Glomerular endothelial cell (primary cell): ENCODE data around the gene SYCN. TPM values are rescaled to one million over a fixed set of nuclear protein-coding genes. Genes with fewer than 3 reads are reported as not detected.
"Not testable (repeated sequence)": the region's sequence is repeated elsewhere in the genome, so short reads cannot be mapped to it uniquely, and the experiment has no call there.

Source experiments
- DNase-seq: peaks from one replicate; pipeline ENCODE4 v3.0.0-alpha.2; 2011; ENCODE audit warnings: low read depth, low spot score; ENCODE audit errors: extremely low read depth
- total RNA-seq: library from RNA; depleted of rRNA; stranded (reverse); fragments of >200 nt; gene quantifications from 2 replicates; pipeline ENCODE4 v1.2.3, GENCODE V29; 2015

SYCN gene
- total RNA-seq = not detected in 2 replicates

DNA sequence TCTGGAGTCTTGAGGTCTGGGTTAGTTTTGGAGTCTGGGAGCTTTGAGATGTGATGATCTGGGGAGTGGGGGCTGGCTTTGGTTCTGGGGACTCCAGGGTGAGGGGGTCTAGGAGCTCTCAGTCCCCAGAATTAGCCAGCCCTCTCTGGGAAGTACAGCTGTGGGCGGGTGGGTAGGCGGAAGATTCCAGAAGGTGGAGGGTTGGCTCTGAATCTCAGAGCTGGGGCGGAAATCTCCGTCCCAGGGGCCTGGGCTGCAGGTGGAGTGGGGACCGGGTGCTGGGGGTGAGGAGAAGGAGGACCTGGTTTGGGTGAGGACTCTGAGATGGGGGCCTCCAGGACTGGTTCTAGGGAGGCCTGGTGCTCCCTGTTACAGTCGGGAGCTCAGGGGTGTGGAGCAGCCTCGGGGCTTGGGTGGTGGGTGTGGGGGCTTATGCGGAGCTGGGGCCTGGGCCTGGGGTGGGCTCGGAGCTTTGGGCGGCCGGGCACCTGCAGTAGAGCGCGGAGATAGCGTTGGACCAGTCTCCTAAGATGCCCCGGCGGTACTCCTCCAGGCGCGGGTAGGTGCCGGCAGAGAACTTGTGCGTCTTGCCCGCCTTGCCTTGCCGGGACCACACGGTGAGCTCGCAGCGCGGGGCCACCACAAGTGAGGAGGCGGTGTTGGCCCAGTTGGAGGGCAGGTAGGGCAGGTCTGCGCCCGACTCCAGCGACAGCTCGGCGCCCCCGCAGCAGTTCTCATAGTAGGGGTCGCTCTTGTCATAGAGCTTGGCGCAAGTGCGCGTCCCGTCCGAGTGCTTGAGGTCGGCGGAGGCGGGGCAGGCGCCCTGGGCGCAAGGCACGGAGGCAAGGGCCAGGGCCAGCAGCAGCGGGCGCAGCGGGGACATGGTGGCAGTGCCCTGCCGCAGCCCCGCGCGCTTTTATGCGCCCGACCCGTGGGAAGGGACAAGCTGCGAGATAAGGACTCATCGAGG lies at the start of gene SYCN:
Gene SYCN, minus strand, starts transcription at position 892 of the 970 bp plus-strand sequence. Its CDS starts 9 bp downstream, at position 883.
- no peak for DNase-seq

GRCh38 chr19:39253374-39254149 lies 49.5 kb upstream of the SYCN start:
- no peak for DNase-seq

GRCh38 chr19:39252458-39252857 lies 48.4 kb upstream of the SYCN start:
- no peak for DNase-seq

GRCh38 chr19:39251846-39252245 lies 47.8 kb upstream of the SYCN start:
- DNase-seq = no peak

DNA sequence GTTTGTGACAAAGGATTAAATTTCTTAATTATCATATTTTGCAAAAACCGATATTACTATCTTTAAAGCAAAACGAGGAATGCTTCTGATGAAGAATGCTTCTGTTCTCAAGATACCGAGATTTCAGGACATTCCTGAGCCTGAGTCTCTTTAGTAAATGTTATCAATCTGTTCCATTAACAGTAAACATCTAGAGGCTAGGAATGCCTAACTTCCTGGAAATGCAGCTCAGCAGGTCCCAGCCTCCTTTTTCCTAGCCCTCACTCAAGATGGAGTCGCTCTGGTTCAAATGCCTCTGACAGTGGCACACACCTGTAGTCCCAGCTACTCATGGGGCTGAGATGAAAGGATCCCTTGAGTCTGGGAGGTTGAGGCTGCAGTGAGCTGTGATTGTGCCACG lies 47.0 kb upstream of the SYCN start:
- DNase-seq = no peak

DNA sequence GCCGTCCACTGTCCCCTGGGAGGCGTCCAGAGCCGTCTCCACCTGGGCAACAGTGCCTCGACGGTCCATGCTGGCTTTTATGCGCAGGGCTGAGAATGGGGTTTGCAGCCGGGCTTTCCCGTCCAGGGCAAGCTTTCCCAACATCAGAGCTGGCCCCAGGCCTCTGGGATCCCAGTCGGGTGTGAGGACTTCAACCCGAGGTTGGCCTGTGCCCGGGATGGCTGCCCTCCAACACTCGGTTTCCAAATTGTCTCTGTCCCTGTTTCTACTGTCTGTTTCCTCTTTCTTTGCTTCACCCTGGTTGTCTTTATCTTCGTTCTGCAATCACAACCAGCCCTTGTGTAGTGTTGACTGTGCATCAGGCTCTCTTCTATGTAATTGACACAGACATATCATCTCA lies 44.7 kb upstream of the SYCN start, which contains the start of gene IFNL4:
Gene IFNL4, minus strand, starts transcription at position 51 of the 400 bp plus-strand sequence.
- no peak for DNase-seq

- no peak for DNase-seq
Measured at GRCh38 chr19:39247701-39248664, 43.9 kb upstream of the SYCN start.

DNA sequence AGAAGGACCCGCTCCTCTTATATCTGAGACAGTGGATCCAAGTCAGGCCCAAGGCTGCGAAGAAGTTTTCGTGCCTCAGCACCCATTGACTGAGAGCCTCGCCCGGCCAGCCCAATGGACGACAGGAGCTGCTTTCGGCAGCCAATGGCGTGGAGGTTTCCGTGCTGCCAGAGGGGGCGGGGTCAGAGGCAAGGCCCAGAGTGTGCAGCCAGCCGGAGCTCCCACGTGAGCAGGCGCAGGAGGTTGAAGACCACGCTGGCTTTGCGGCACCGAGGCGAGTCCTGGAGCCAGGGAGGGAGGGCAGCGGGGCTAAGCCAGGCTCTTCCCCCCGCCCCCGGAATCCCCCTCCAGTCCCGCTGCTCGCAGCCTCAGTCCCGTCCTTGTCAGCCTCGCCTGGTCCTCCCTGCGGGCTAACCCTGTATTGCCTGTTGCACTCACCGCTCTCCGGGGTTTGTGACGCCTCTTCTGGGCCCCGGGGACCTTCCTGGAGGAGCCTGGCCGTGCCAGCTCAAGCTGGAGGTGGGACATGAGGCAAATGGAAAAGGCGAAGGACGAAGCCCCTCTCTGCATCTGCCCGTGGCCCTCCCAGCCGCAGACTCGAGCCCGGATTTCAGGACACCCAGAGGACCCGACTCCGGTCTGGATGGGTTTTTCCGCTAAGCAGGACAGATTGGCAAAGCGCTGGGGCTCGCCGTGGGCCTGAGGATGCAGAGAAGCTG lies 43.0 kb upstream of the SYCN start:
- DNase-seq = no peak

DNA sequence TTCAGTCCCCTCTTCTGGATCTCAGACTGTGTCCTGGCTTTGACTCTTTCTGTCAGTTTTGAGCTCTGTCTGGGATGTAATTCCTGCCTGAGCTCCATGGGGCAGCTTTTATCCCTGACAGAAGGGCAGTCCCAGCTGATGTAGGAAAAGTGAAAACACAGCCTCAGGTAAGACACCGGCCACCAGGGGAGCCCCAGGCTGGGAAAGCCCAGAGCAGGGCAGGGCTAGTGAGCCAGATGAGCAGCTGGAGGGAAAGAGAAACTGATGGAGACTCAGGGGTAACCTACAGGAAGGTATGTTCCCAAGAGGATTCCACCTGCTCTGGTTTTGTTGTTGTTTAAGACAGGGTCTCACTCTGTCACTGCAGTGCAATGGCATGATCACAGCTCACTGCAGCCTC lies 41.1 kb upstream of the SYCN start:
- not testable (repeated sequence) for DNase-seq

DNA sequence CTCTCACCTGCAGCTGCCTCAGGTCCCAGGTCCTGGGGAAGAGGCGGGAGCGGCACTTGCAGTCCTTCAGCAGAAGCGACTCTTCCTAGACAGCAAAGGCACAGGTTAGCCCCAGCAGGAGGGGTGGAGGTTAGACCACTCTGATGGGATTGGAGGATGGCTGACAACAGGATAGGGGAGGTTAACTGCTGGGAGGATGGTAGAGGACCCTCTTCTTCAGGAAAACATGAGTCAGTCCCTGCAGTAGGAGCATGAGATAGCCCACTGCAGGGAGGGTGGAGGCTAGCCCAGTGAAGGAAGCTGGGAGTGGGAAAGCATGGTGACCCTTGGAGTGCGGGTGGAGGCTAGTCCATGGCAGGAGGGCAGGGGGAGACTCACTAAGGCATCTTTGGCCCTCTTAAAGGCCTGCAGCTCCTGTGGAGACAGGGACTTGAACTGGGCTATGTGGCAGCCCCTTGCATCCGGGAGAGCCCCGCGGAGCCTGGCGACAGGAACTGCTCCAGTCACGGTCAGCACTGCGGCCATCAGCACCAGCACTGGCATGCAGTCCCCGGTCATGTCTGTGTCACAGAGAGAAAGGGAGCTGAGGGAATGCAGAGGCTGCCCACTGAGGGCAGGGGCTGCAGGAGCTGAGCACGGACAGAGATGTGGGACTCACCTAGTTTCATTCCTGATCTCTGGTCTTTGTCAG lies 40.5 kb upstream of the SYCN start, which contains the start of gene IFNL3:
Gene IFNL3, minus strand, starts transcription at position 597 of the 691 bp plus-strand sequence. Its CDS starts 39 bp downstream, at position 558.
- DNase-seq = not testable (repeated sequence)

- DNase-seq = not testable (repeated sequence)
Measured at GRCh38 chr19:39243741-39244140, 39.7 kb upstream of the SYCN start.

DNA sequence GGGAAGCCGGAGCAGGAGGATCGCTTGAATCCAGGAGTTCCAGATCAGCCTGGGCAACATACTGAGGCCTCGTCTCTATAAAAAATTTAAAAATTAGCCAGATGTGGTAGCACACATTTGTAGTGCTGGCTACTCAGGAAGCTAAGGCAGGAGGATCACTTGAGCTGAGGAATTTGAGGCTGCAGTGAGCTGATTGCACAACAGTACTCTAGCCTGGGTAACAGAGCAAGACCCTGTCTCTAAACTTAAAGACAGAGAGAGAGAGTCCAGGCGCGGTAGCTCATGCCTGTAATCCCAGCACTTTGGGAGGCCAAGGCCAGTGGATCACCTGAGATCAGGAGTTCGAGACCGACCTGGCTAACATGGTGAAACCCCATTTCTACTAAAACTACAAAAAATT lies 36.4 kb upstream of the SYCN start:
- no peak for DNase-seq

DNA sequence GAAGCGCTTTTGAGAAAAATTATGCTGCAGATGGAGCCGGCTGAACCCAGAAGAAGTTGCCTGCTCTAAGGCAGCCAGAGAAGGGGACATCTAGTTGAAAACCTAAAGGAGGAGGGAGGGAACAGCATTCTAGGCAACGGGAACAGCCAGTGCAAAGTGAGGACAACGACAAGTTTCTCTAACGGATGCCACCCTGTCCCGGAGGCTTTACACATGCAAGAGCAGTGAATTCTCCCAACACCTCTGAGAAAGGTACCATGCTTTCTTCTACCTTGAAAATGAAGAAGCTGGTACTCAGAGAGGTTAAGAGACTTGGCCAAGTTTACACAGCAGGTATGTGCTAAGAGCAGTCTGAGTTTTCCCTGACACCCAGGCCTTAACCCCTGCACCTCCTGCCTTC lies 34.9 kb upstream of the SYCN start:
- DNase-seq = no peak

DNA sequence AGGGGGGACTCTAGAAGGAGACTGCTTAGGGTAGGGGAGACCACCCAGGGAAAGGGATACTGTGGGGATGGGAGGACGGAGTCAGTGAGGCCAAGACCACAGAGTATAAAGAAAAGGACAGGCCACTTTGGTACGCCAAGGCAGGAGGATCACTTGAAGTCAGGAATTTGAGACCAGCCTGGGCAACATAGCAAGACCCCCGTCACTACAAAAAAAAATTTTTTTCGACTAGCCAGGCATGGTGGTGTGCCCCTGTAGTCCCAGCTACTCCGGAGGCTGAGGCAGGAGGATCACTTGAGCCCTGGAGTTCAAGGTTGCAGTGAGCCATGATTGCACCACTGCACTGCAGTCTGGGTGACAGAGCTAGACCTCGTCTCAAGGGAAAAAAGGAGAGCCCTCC lies 34.1 kb upstream of the SYCN start:
- no peak for DNase-seq

GRCh38 chr19:39237200-39238184 lies 33.4 kb upstream of the SYCN start:
- DNase-seq = no peak

DNA sequence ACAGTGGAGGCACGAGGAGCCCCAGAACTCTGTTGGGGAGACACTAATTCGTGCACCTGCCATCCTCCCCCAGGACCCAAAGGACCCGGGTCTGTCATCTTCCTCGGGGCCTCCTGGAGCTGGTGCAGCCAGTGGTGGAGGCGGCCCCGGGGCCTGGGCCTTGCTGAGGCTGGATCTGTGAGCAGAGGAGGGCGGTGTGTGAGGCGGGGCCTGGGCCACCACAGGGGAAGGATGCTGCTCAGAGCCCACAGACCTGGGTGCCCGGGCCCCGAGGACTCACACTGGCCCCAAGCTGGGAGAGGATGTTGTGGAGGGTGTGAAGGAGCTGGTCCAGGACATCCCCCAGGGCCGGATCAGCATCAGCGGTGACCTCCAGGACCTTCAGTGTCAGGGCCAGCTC lies 32.5 kb upstream of the SYCN start:
- DNase-seq = no peak

GRCh38 chr19:39232708-39233107 lies 28.6 kb upstream of the SYCN start:
- DNase-seq = no peak
